ENCODE measurements around the gene MON1B.
"Not testable (repeated sequence)": the region's sequence is repeated elsewhere in the genome, so short reads cannot be mapped to it uniquely, and the experiment has no call there.

MON1B gene

GRCh38 chr16:77170805-77171204 is 20.2 kb upstream of the MON1B start:
- no peaks in the 10 kb centered on the region for H3K36me3 ChIP-seq (ENCODE audit: control insufficient read depth, insufficient read depth, low read length)
- no peaks in the 10 kb centered on the region for H3K27me3 ChIP-seq (ENCODE audit: control insufficient read depth, insufficient read depth, low read length)
- H3K4me1 ChIP-seq (ENCODE audit: control insufficient read depth, insufficient read depth, low read length): no peaks in the 10 kb centered on the region
- no peak overlapping the region for H3K9ac ChIP-seq (ENCODE audit: low read depth, low read length)
- no peaks in the 10 kb centered on the region for H3K9me3 ChIP-seq (ENCODE audit: control insufficient read depth, insufficient read depth, low read length)
- no peak overlapping the region for H3K4me3 ChIP-seq (ENCODE audit: low read depth, low read length)
- H3K27ac ChIP-seq (ENCODE audit: low read depth, low read length): no peak overlapping the region

- Histone ChIP-seq H3K36me3 (ENCODE audit: control insufficient read depth, insufficient read depth, low read length) (no peaks in the 10 kb centered on the region), H3K9ac (ENCODE audit: low read depth, low read length) (no peak overlapping the region), H3K4me1 (ENCODE audit: control insufficient read depth, insufficient read depth, low read length) (no peaks in the 10 kb centered on the region), H3K27ac (ENCODE audit: low read depth, low read length) (no peak overlapping the region), H3K27me3 (ENCODE audit: control insufficient read depth, insufficient read depth, low read length) (no peaks in the 10 kb centered on the region), H3K4me3 (ENCODE audit: low read depth, low read length) (no peak overlapping the region), H3K9me3 (ENCODE audit: control insufficient read depth, insufficient read depth, low read length) (no peaks in the 10 kb centered on the region)
Measured at GRCh38 chr16:77171745-77172635, 19.0 kb upstream of the MON1B start.

- no peak overlapping the region for H3K27ac ChIP-seq (ENCODE audit: low read depth, low read length)
- no peaks in the 10 kb centered on the region for H3K27me3 ChIP-seq (ENCODE audit: control insufficient read depth, insufficient read depth, low read length)
- H3K9ac ChIP-seq (ENCODE audit: low read depth, low read length): no peak overlapping the region
- H3K4me1 ChIP-seq (ENCODE audit: control insufficient read depth, insufficient read depth, low read length): no peaks in the 10 kb centered on the region
- no peaks in the 10 kb centered on the region for H3K36me3 ChIP-seq (ENCODE audit: control insufficient read depth, insufficient read depth, low read length)
- H3K4me3 ChIP-seq (ENCODE audit: low read depth, low read length): no peak overlapping the region
- no peaks in the 10 kb centered on the region for H3K9me3 ChIP-seq (ENCODE audit: control insufficient read depth, insufficient read depth, low read length)
Measured at GRCh38 chr16:77172951-77173350, 18.0 kb upstream of the MON1B start.

GRCh38 chr16:77183137-77183536 is 7.9 kb upstream of the MON1B start:
- no peaks in the 10 kb centered on the region for H3K9me3 ChIP-seq (ENCODE audit: control insufficient read depth, insufficient read depth, low read length)
- no peaks in the 10 kb centered on the region for H3K36me3 ChIP-seq (ENCODE audit: control insufficient read depth, insufficient read depth, low read length)
- H3K4me3 ChIP-seq (ENCODE audit: low read depth, low read length): no peak overlapping the region
- H3K4me1 ChIP-seq (ENCODE audit: control insufficient read depth, insufficient read depth, low read length): no peaks in the 10 kb centered on the region
- H3K9ac ChIP-seq (ENCODE audit: low read depth, low read length): no peak overlapping the region
- H3K27ac ChIP-seq (ENCODE audit: low read depth, low read length): no peak overlapping the region
- H3K27me3 ChIP-seq (ENCODE audit: control insufficient read depth, insufficient read depth, low read length): no peaks in the 10 kb centered on the region

- not testable (repeated sequence) for H3K4me1 ChIP-seq (ENCODE audit: control insufficient read depth, insufficient read depth, low read length); H3K27me3 ChIP-seq (ENCODE audit: control insufficient read depth, insufficient read depth, low read length); H3K36me3 ChIP-seq (ENCODE audit: control insufficient read depth, insufficient read depth, low read length); H3K4me3 ChIP-seq (ENCODE audit: low read depth, low read length); H3K9ac ChIP-seq (ENCODE audit: low read depth, low read length); H3K9me3 ChIP-seq (ENCODE audit: control insufficient read depth, insufficient read depth, low read length); H3K27ac ChIP-seq (ENCODE audit: low read depth, low read length)
Measured at GRCh38 chr16:77186298-77186697, 4.7 kb upstream of the MON1B start.

- peak overlapping the region; percentile 75 for H3K9ac ChIP-seq (ENCODE audit: low read depth, low read length)
- peak overlapping the region; percentile 86 for H3K4me3 ChIP-seq (ENCODE audit: low read depth, low read length)
- no peaks in the 10 kb centered on the region for H3K4me1 ChIP-seq (ENCODE audit: control insufficient read depth, insufficient read depth, low read length)
- H3K9me3 ChIP-seq (ENCODE audit: control insufficient read depth, insufficient read depth, low read length): no peaks in the 10 kb centered on the region
- peak overlapping the region; percentile 99 for H3K27ac ChIP-seq (ENCODE audit: low read depth, low read length)
- no peaks in the 10 kb centered on the region for H3K27me3 ChIP-seq (ENCODE audit: control insufficient read depth, insufficient read depth, low read length)
- peaks cover 21% of the 10 kb centered on the region for H3K36me3 ChIP-seq (ENCODE audit: control insufficient read depth, insufficient read depth, low read length)
Measured at GRCh38 chr16:77190190-77190477, 856 bp upstream of the MON1B start.

GRCh38 chr16:77191259-77191969 is 424 bp downstream of the MON1B start:
- no peaks in the 10 kb centered on the region for H3K4me1 ChIP-seq (ENCODE audit: control insufficient read depth, insufficient read depth, low read length)
- peak overlapping the region; percentile 86 for H3K4me3 ChIP-seq (ENCODE audit: low read depth, low read length)
- no peaks in the 10 kb centered on the region for H3K9me3 ChIP-seq (ENCODE audit: control insufficient read depth, insufficient read depth, low read length)
- peak overlapping the region; percentile 99 for H3K27ac ChIP-seq (ENCODE audit: low read depth, low read length)
- H3K9ac ChIP-seq (ENCODE audit: low read depth, low read length): peak overlapping the region; percentile 78
- peaks cover 30% of the 10 kb centered on the region for H3K36me3 ChIP-seq (ENCODE audit: control insufficient read depth, insufficient read depth, low read length)
- H3K27me3 ChIP-seq (ENCODE audit: control insufficient read depth, insufficient read depth, low read length): no peaks in the 10 kb centered on the region

GRCh38 chr16:77193377-77193776 is 2.4 kb downstream of the MON1B start:
- H3K27ac ChIP-seq (ENCODE audit: low read depth, low read length): no peak overlapping the region
- H3K36me3 ChIP-seq (ENCODE audit: control insufficient read depth, insufficient read depth, low read length): peaks cover 47% of the 10 kb centered on the region
- no peak overlapping the region for H3K4me3 ChIP-seq (ENCODE audit: low read depth, low read length)
- H3K9me3 ChIP-seq (ENCODE audit: control insufficient read depth, insufficient read depth, low read length): no peaks in the 10 kb centered on the region
- H3K27me3 ChIP-seq (ENCODE audit: control insufficient read depth, insufficient read depth, low read length): no peaks in the 10 kb centered on the region
- no peak overlapping the region for H3K9ac ChIP-seq (ENCODE audit: low read depth, low read length)
- H3K4me1 ChIP-seq (ENCODE audit: control insufficient read depth, insufficient read depth, low read length): no peaks in the 10 kb centered on the region

- Histone ChIP-seq H3K36me3 (ENCODE audit: control insufficient read depth, insufficient read depth, low read length) (peaks cover 59% of the 10 kb centered on the region), H3K9ac (ENCODE audit: low read depth, low read length) (no peak overlapping the region), H3K27ac (ENCODE audit: low read depth, low read length) (no peak overlapping the region), H3K4me1 (ENCODE audit: control insufficient read depth, insufficient read depth, low read length) (no peaks in the 10 kb centered on the region), H3K9me3 (ENCODE audit: control insufficient read depth, insufficient read depth, low read length) (no peaks in the 10 kb centered on the region), H3K27me3 (ENCODE audit: control insufficient read depth, insufficient read depth, low read length) (no peaks in the 10 kb centered on the region), H3K4me3 (ENCODE audit: low read depth, low read length) (no peak overlapping the region)
Measured at GRCh38 chr16:77194295-77195231, 3.6 kb downstream of the MON1B start.

GRCh38 chr16:77195411-77195810 is 4.4 kb downstream of the MON1B start:
- Histone ChIP-seq H3K4me1 (ENCODE audit: control insufficient read depth, insufficient read depth, low read length) (no peaks in the 10 kb centered on the region), H3K36me3 (ENCODE audit: control insufficient read depth, insufficient read depth, low read length) (peaks cover 61% of the 10 kb centered on the region), H3K27ac (ENCODE audit: low read depth, low read length) (no peak overlapping the region), H3K9ac (ENCODE audit: low read depth, low read length) (no peak overlapping the region), H3K4me3 (ENCODE audit: low read depth, low read length) (no peak overlapping the region), H3K27me3 (ENCODE audit: control insufficient read depth, insufficient read depth, low read length) (no peaks in the 10 kb centered on the region), H3K9me3 (ENCODE audit: control insufficient read depth, insufficient read depth, low read length) (no peaks in the 10 kb centered on the region)

Measured in HUES48 (cell line).